Loucy (cell line): ENCODE data around the gene SNX10.

Source experiments
- CTCF ChIP-seq: fragments of 200-600 bp; sonication (generic); conservative IDR thresholded peaks from 2 replicates; pipeline ENCODE4 v1.5.1; 2014; ENCODE audit warnings: mild to moderate bottlenecking, antibody characterized with exemption, low read length
- EZH2phosphoT487 ChIP-seq: fragments of 200-600 bp; IDR thresholded peaks from 2 replicates; pipeline ENCODE4 v1.6.1; 2018; ENCODE audit warnings: antibody characterized with exemption, mild to moderate bottlenecking, moderate library complexity, borderline replicate concordance

GRCh38 chr7:26349005-26349915 is 57.6 kb downstream of the SNX10 start:
- no peak for TF ChIP-seq CTCF
- no peak for TF ChIP-seq EZH2phosphoT487
